AG04450 (cell line): ENCODE results near the gene FAM131C. TPM values are rescaled to one million over a fixed set of nuclear protein-coding genes. Genes with fewer than 3 reads are reported as not detected.
A peak's percentile ranks its signal among the peaks of the same experiment; 100 is the strongest.

Source experiments
- CTCF ChIA-PET: fragments of 300-600, 350-600 bp; formaldehyde crosslinking; extraction: SDS; loops from one replicate; lab custom pipeline; 2022; ENCODE audit warnings: antibody characterized with exemption, inconsistent platforms; lab: Charles Lee
- POLR2A ChIA-PET: fragments of 350-600 bp; formaldehyde crosslinking; extraction: SDS; loops from one replicate; lab custom pipeline; 2021; ENCODE audit warnings: antibody characterized with exemption, inconsistent platforms; lab: Yijun Ruan, JAX
- DNase-seq: peaks from one replicate; pipeline ENCODE4 v3.0.0-alpha.2; 2011; ENCODE audit warnings: low read depth, low spot score
- H3K27ac ChIP-seq: one replicate; pipeline ENCODE4 v1.5.1; 2012; ENCODE audit warnings: low read depth, low read length, control low read depth
- H3K27me3 ChIP-seq: one replicate; pipeline ENCODE4 v1.6.0; 2012; ENCODE audit warnings: low read length; ENCODE audit not compliant: control insufficient read depth, insufficient read depth
- H3K4me3 ChIP-seq: 2 replicates; pipeline ENCODE4 v1.5.1; 2011; ENCODE audit warnings: mild to moderate bottlenecking, low read depth, low read length, control low read depth
- H3K9me3 ChIP-seq: 2 replicates; pipeline ENCODE4 v1.5.1; 2012; ENCODE audit warnings: low read length; ENCODE audit not compliant: control insufficient read depth, insufficient read depth
- polyA plus RNA-seq: library from polyadenylated mRNA; depleted of rRNA; stranded (reverse); fragments of >200 nt; gene quantifications from 2 replicates; pipeline ENCODE4 v1.2.3, GENCODE V29; 2011; rRNA removed
- TF ChIP-seq, protein P1 (sequence below): IDR thresholded peaks from 2 replicates; pipeline ENCODE4 v1.5.1; 2011; ENCODE audit warnings: low read depth, low read length, control low read depth, inconsistent platforms

Gene FAM131C
- polyA plus RNA-seq, 1 experiment: 0.20 TPM

GRCh38 chr1:16009030-16009460, 64.4 kb downstream of the FAM131C start:
- ChIA-PET CTCF (interaction anchor here (0.6 to 5.7 kb wide), 21 partner anchors 9 to 197 kb away, joined by 3 to 31 read pairs (median 5); partner anchors contain the start of genes FAM131C and HSPB7), POLR2A (no interaction called here)
- Histone ChIP-seq H3K27me3 (no peaks in the 10 kb centered on the region), H3K9me3 (no peaks in the 10 kb centered on the region; the same call in 1 of the 2 replicates), H3K4me3 (no peak overlapping the region), H3K27ac (no peak overlapping the region)
- TF ChIP-seq, protein P1, sequence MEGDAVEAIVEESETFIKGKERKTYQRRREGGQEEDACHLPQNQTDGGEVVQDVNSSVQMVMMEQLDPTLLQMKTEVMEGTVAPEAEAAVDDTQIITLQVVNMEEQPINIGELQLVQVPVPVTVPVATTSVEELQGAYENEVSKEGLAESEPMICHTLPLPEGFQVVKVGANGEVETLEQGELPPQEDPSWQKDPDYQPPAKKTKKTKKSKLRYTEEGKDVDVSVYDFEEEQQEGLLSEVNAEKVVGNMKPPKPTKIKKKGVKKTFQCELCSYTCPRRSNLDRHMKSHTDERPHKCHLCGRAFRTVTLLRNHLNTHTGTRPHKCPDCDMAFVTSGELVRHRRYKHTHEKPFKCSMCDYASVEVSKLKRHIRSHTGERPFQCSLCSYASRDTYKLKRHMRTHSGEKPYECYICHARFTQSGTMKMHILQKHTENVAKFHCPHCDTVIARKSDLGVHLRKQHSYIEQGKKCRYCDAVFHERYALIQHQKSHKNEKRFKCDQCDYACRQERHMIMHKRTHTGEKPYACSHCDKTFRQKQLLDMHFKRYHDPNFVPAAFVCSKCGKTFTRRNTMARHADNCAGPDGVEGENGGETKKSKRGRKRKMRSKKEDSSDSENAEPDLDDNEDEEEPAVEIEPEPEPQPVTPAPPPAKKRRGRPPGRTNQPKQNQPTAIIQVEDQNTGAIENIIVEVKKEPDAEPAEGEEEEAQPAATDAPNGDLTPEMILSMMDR: peak; percentile 95
- no peak for DNase-seq

Other genes with a start within 250 kb of the FAM131C start
- 5.2 and 5.4 TPM in 2 replicates for gene SPEN, start 225.9 kb downstream of the FAM131C start, polyA plus RNA-seq
- gene ZBTB17, start 97.5 kb downstream of the FAM131C start, polyA plus RNA-seq: 21.4 and 36.1 TPM in 2 replicates
- gene SRARP, start 69.4 kb downstream of the FAM131C start, polyA plus RNA-seq: not detected in 2 replicates
- gene HSPB7, start 55.6 kb downstream of the FAM131C start, polyA plus RNA-seq: 3.5 and 5.5 TPM in 2 replicates
- gene CLCNKA, start 51.6 kb downstream of the FAM131C start, polyA plus RNA-seq: not detected in 2 replicates
- gene CLCNKB, start 29.9 kb downstream of the FAM131C start, polyA plus RNA-seq: 0.17 and 0.21 TPM in 2 replicates
- gene EPHA2, start 82.4 kb upstream of the FAM131C start, polyA plus RNA-seq: 19.1 and 26.0 TPM in 2 replicates
- 6.7 and 9.5 TPM in 2 replicates for gene ARHGEF19, start 139.0 kb upstream of the FAM131C start, polyA plus RNA-seq
- gene CPLANE2, start 163.5 kb upstream of the FAM131C start, polyA plus RNA-seq: 3.6 and 5.7 TPM in 2 replicates